HepG2 (cell line): ENCODE data around the gene PRICKLE3. TPM values are rescaled to one million over a fixed set of nuclear protein-coding genes. Genes with fewer than 3 reads are reported as not detected.

Experiments used
- ATAC-seq: fragments of 200-7000 bp; cut with Tn5 transposase; 3 replicates; pipeline ENCODE4 v1.9.1; 2020; ENCODE audit warnings: mild to moderate bottlenecking, moderate library complexity
- BruUV-seq: library from RNA; stranded (reverse); fragments of 400-500 nt; replicated peaks from 2 replicates; lab custom pipeline; 2021; lab: Mats Ljungman, UMichigan
- CTCF ChIA-PET: fragments of 300-600 bp; formaldehyde crosslinking; extraction: SDS; loops from one replicate; lab custom pipeline; 2021; ENCODE audit warnings: low total read pairs, inconsistent platforms, low intra/inter-chr PET ratio; lab: Yijun Ruan, JAX
- POLR2A ChIA-PET: fragments of 350-600 bp; sonication (Branson Sonifier 250); formaldehyde crosslinking; loops from one replicate; lab custom pipeline; 2020; ENCODE audit warnings: antibody characterized with exemption, inconsistent platforms; lab: Yijun Ruan, JAX
- DNase-seq: peaks from one replicate; pipeline ENCODE4 v3.0.0-alpha.2; 2015; ENCODE audit warnings: low spot score
- FAIRE-seq: peaks from 3 replicates; lab custom pipeline; 2011; peaks lifted over from hg19 to GRCh38; lab: Jason Lieb, UNC
- H2AFZ ChIP-seq: one replicate; pipeline ENCODE4 v1.6.1; 2011; ENCODE audit warnings: low read length, inconsistent platforms
- H3K27ac ChIP-seq: fragments of 300-600 bp; 3 replicates; pipeline ENCODE4 v1.8.0; 2011; ENCODE audit warnings: mixed run types, mild to moderate bottlenecking, mixed read lengths, low read length, inconsistent platforms; ENCODE audit not compliant: insufficient read depth; ENCODE audit errors: extremely low read length
- H3K27me3 ChIP-seq, 2 experiments: fragments of 200-600 bp in 1 of 2; 2 replicates in 1 of 2; 3 replicates in 1 of 2; pipeline versions ENCODE4 v1.6.0 to v1.8.0; 2011; ENCODE audit warnings: low read length in 2 of 2, mild to moderate bottlenecking in 2 of 2, moderate library complexity in 2 of 2, inconsistent platforms in 1 of 2; ENCODE audit not compliant: insufficient read depth in 2 of 2, control insufficient read depth in 1 of 2
- H3K36me3 ChIP-seq, 2 experiments: fragments of 200-600 bp in 1 of 2; replicated peaks in 1 of 2; 2 replicates in 1 of 2; 3 replicates in 1 of 2; pipeline versions ENCODE4 v1.5.1 to v1.8.0; 2011; ENCODE audit warnings: low read length in 2 of 2, inconsistent platforms in 1 of 2; ENCODE audit not compliant: insufficient read depth in 2 of 2, control insufficient read depth in 1 of 2
- H3K4me1 ChIP-seq: 2 replicates; pipeline ENCODE4 v1.5.1; 2012; ENCODE audit warnings: low read length, inconsistent platforms; ENCODE audit not compliant: insufficient read depth
- H3K4me2 ChIP-seq: 2 replicates; pipeline ENCODE4 v1.6.0; 2011; ENCODE audit warnings: low read depth, low read length, inconsistent platforms
- H3K4me3 ChIP-seq, 3 experiments: fragments of 200-600 bp in 1 of 3; sonication (generic), shearing (Covaris generic) in 1 of 3; replicated peaks in 1 of 3; 2 replicates each; pipeline ENCODE4 v1.5.1; 2011 to 2016; ENCODE audit warnings: low read length in 3 of 3, inconsistent platforms in 2 of 3, low read depth in 2 of 3, mild to moderate bottlenecking in 2 of 3, control low read depth in 1 of 3, mixed read lengths in 1 of 3; ENCODE audit not compliant: insufficient read depth in 1 of 3
- H3K79me2 ChIP-seq: one replicate; pipeline ENCODE4 v1.6.1; 2011; ENCODE audit warnings: low read length, inconsistent platforms; ENCODE audit not compliant: insufficient read depth
- H3K9ac ChIP-seq: 2 replicates; pipeline ENCODE4 v1.6.0; 2011; ENCODE audit warnings: mild to moderate bottlenecking, low read depth, low read length, inconsistent platforms; ENCODE audit not compliant: insufficient read depth
- H3K9me3 ChIP-seq: 2 replicates; pipeline ENCODE4 v1.5.1; 2012; ENCODE audit warnings: mild to moderate bottlenecking, low read length
- H4K20me1 ChIP-seq: 2 replicates; pipeline ENCODE4 v1.6.0; 2011; ENCODE audit warnings: inconsistent platforms, mild to moderate bottlenecking, low read length, moderate library complexity; ENCODE audit not compliant: insufficient read depth
- ARNTL ChIP-seq: sonication (generic); formaldehyde crosslinking; IDR thresholded peaks from 2 replicates; pipeline ENCODE4 v1.4.0; 2020; ENCODE audit warnings: mild to moderate bottlenecking, missing genetic modification reagents
- CC2D1A ChIP-seq: sonication (generic); formaldehyde crosslinking; IDR thresholded peaks from 2 replicates; pipeline ENCODE4 v1.8.1; 2023; ENCODE audit warnings: mild to moderate bottlenecking, missing genetic modification reagents
- ELF3 ChIP-seq: IDR thresholded peaks from 2 replicates; pipeline ENCODE4 v1.6.1; 2016; ENCODE audit warnings: missing genetic modification reagents, missing compliant biosample characterization
- HOXA5 ChIP-seq: sonication (generic); formaldehyde crosslinking; IDR thresholded peaks from 2 replicates; pipeline ENCODE4 v1.4.0; 2020; ENCODE audit warnings: missing genetic modification reagents
- TCF7 ChIP-seq: sonication (generic); IDR thresholded peaks from 2 replicates; pipeline ENCODE4 v1.6.1; 2016; ENCODE audit warnings: antibody characterized with exemption, low read depth
- ZMYM2 ChIP-seq: sonication (generic); formaldehyde crosslinking; IDR thresholded peaks from 2 replicates; pipeline ENCODE4 v1.8.0; 2022; ENCODE audit warnings: mild to moderate bottlenecking, missing genetic modification reagents
- ZNF747 ChIP-seq: sonication (generic); formaldehyde crosslinking; IDR thresholded peaks from 2 replicates; pipeline ENCODE4 v1.8.1; 2023; ENCODE audit warnings: missing genetic modification reagents, mild to moderate bottlenecking, borderline replicate concordance
- ZXDC ChIP-seq: sonication (generic); formaldehyde crosslinking; IDR thresholded peaks from 2 replicates; pipeline ENCODE4 v1.5.0; 2020; ENCODE audit warnings: mild to moderate bottlenecking, missing genetic modification reagents
- WGBS: methylation state at CpG from one replicate; pipeline ENCODE4 v1.1.6; 2017; ENCODE audit warnings: low lambda C conversion rate; 5-methylcytosine and 5-hydroxymethylcytosine counted together
- in situ Hi-C: cut with HindIII; loops from 2 replicates; pipeline ENCODE4 v1.10.0; 2017; ENCODE audit warnings: low pct_unique_long_range_greater_than_20kb; ENCODE audit not compliant: extremely low pct_ligation_motif_present
- intact Hi-C: fragments of 100-400 bp; cut with micrococcal nuclease; formaldehyde crosslinking; loops from one replicate; pipeline ENCODE4 v1.10.0; 2022; ENCODE audit not compliant: unreplicated experiment
- polyA plus RNA-seq, 8 experiments: library from polyadenylated mRNA; depleted of rRNA in 3 of 8; stranded (reverse) in 7 of 8; unstranded in 1 of 8; fragments of >200 nt; fragmentation: Illumina TruSeq in 4 of 8; extraction: Trizol in 4 of 8; gene quantifications; 2 replicates each; pipeline versions ENCODE4 v1.2.1 to v1.2.3, GENCODE V29; 2011 to 2016; ENCODE audit warnings: low read depth in 4 of 8, missing spikeins in 1 of 8, mixed read lengths in 1 of 8; ENCODE audit not compliant: insufficient read depth in 1 of 8
- total RNA-seq, 5 experiments: library from RNA; depleted of rRNA; stranded (reverse); fragments of >200 nt; fragmentation: Illumina TruSeq; extraction: Trizol; gene quantifications; 2 replicates each; pipeline ENCODE4 v1.2.3, GENCODE V29; 2016; ENCODE audit warnings: low read depth in 1 of 5
- TF ChIP-seq, protein P1 (sequence below): sonication (generic); formaldehyde crosslinking; conservative IDR thresholded peaks from 2 replicates; pipeline ENCODE4 v1.8.1; 2023; ENCODE audit warnings: missing genetic modification reagents

PRICKLE3 gene
- total and polyA plus RNA-seq, 2 of the 13 experiments (the other 11 are each of a cell fraction or from before 2014, with no cell fraction given): 2.6 TPM

GRCh38 chrX:49204017-49204416, 17.8 kb upstream of the PRICKLE3 start:
- Histone ChIP-seq H3K9ac (no peak overlapping the region), H3K36me3 (no peaks in the 10 kb centered on the region), H3K4me1 (peaks cover 14% of the 10 kb centered on the region), H3K79me2 (no peaks in the 10 kb centered on the region), H3K4me3 (no peak overlapping the region), H3K9me3 (no peaks in the 10 kb centered on the region), H4K20me1 (no peaks in the 10 kb centered on the region), H3K27me3 (no peaks in the 10 kb centered on the region), H3K4me2 (no peak overlapping the region), H3K27ac (no peak overlapping the region), H2AFZ (no peak overlapping the region)
- 52% methylated on average over 3 of the region's 6 CpGs for WGBS
- BruUV-seq: no TSS peak
- intact Hi-C loops (no loop called here), in situ Hi-C loops (no loop called here)
- DNase-seq (no peak), FAIRE-seq (no peak), ATAC-seq (no peak)
- POLR2A ChIA-PET: no interaction called here
- CTCF ChIA-PET: no interaction called here
- TF ChIP-seq ELF3 (CRISPR knock-in tag) (no peak), CC2D1A (CRISPR knock-in tag) (no peak), ARNTL (no peak), ZMYM2 (CRISPR knock-in tag) (no peak)
- TF ChIP-seq, protein P1, sequence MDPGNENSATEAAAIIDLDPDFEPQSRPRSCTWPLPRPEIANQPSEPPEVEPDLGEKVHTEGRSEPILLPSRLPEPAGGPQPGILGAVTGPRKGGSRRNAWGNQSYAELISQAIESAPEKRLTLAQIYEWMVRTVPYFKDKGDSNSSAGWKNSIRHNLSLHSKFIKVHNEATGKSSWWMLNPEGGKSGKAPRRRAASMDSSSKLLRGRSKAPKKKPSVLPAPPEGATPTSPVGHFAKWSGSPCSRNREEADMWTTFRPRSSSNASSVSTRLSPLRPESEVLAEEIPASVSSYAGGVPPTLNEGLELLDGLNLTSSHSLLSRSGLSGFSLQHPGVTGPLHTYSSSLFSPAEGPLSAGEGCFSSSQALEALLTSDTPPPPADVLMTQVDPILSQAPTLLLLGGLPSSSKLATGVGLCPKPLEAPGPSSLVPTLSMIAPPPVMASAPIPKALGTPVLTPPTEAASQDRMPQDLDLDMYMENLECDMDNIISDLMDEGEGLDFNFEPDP (CRISPR knock-in tag): no peak

- 19% methylated on average over 3 of the region's 3 CpGs for WGBS
- BruUV-seq: no TSS peak
- in situ Hi-C loops: no loop called here
These were observed 17.4 kb upstream of the PRICKLE3 start for GRCh38 chrX:49203536-49203935.

More at GRCh38 chrX:49203536-49203935, 17.4 kb upstream of the PRICKLE3 start:
- DNase-seq (no peak), FAIRE-seq (no peak), ATAC-seq (no peak)
- H3K4me3 ChIP-seq: no peak overlapping the region
- H3K27ac ChIP-seq: no peak overlapping the region
- peaks cover 18% of the 10 kb centered on the region for H3K4me1 ChIP-seq
- H3K9ac ChIP-seq: no peak overlapping the region
- no peak for TF ChIP-seq TCF7
- TF ChIP-seq HOXA5 (CRISPR knock-in tag): no peak
- no peak for TF ChIP-seq ZNF747 (CRISPR knock-in tag)
- no peak for TF ChIP-seq ZXDC
- H3K79me2 ChIP-seq: no peaks in the 10 kb centered on the region
- ChIA-PET CTCF (no interaction called here), POLR2A (no interaction called here)
- no peaks in the 10 kb centered on the region for H4K20me1 ChIP-seq
- no peaks in the 10 kb centered on the region for H3K9me3 ChIP-seq
- H3K4me2 ChIP-seq: no peak overlapping the region
- intact Hi-C loops: no loop called here
- H3K27me3 ChIP-seq: no peaks in the 10 kb centered on the region
- no peak overlapping the region for H2AFZ ChIP-seq
- no peaks in the 10 kb centered on the region for H3K36me3 ChIP-seq
